ENCODE measurements around the gene MCTP1. TPM values are rescaled to one million over a fixed set of nuclear protein-coding genes. Genes with fewer than 3 reads are reported as not detected.

MCTP1 gene
- polyA plus RNA-seq, 1 donor from 2014 or later, result 1.9 TPM

- Histone ChIP-seq H3K4me3 (ENCODE audit: low read length) (no peak overlapping the region), H3K9me2 (ENCODE audit: insufficient read depth, low read length) (no peaks in the 10 kb centered on the region), H3K9ac (ENCODE audit: low read length) (no peak overlapping the region), H3K27me3 (ENCODE audit: insufficient read depth, low read depth, low read length) (no peaks in the 10 kb centered on the region), H3F3A (ENCODE audit: insufficient read depth, low read length, poor library complexity, severe bottlenecking) (no peaks in the 10 kb centered on the region), H2AFZ (ENCODE audit: low read depth, low read length) (no peak overlapping the region), H4K20me1 (ENCODE audit: insufficient read depth) (no peaks in the 10 kb centered on the region), H3K4me2 (ENCODE audit: low read length) (no peak overlapping the region), H3K9me3 (ENCODE audit: low read length) (no peaks in the 10 kb centered on the region), H3K27ac (ENCODE audit: low read length) (no peak overlapping the region), H3K36me3 (ENCODE audit: insufficient read depth, low read length) (no peaks in the 10 kb centered on the region), H3K79me2 (replicated peaks; ENCODE audit: insufficient read depth, low read length) (no peaks in the 10 kb centered on the region)
- TF ChIP-seq TAF1 (IDR thresholded peaks at IDR 0.05; ENCODE audit: low read depth) (no peak), MXI1 (conservative IDR thresholded peaks at IDR 0.05; ENCODE audit: poor library complexity, severe bottlenecking) (no peak), EP300 (conservative IDR thresholded peaks at IDR 0.05; ENCODE audit: poor library complexity, severe bottlenecking) (no peak), POLR2AphosphoS5 (IDR thresholded peaks at IDR 0.05) (no peak), RAD21 (conservative IDR thresholded peaks at IDR 0.05) (no peak), REST (IDR thresholded peaks at IDR 0.05; ENCODE audit: borderline replicate concordance) (no peak), EZH2 (IDR thresholded peaks at IDR 0.05; ENCODE audit: borderline replicate concordance, insufficient read depth, low read length, poor library complexity, severe bottlenecking) (no peak), SMC3 (conservative IDR thresholded peaks at IDR 0.05; ENCODE audit: poor library complexity) (no peak)
- TF ChIP-seq, protein P1, sequence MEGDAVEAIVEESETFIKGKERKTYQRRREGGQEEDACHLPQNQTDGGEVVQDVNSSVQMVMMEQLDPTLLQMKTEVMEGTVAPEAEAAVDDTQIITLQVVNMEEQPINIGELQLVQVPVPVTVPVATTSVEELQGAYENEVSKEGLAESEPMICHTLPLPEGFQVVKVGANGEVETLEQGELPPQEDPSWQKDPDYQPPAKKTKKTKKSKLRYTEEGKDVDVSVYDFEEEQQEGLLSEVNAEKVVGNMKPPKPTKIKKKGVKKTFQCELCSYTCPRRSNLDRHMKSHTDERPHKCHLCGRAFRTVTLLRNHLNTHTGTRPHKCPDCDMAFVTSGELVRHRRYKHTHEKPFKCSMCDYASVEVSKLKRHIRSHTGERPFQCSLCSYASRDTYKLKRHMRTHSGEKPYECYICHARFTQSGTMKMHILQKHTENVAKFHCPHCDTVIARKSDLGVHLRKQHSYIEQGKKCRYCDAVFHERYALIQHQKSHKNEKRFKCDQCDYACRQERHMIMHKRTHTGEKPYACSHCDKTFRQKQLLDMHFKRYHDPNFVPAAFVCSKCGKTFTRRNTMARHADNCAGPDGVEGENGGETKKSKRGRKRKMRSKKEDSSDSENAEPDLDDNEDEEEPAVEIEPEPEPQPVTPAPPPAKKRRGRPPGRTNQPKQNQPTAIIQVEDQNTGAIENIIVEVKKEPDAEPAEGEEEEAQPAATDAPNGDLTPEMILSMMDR (IDR thresholded peaks at IDR 0.05; ENCODE audit: poor library complexity, severe bottlenecking), result no peak
These were observed 514.9 kb downstream of the MCTP1 start for GRCh38 chr5:94769996-94770395.

DNA sequence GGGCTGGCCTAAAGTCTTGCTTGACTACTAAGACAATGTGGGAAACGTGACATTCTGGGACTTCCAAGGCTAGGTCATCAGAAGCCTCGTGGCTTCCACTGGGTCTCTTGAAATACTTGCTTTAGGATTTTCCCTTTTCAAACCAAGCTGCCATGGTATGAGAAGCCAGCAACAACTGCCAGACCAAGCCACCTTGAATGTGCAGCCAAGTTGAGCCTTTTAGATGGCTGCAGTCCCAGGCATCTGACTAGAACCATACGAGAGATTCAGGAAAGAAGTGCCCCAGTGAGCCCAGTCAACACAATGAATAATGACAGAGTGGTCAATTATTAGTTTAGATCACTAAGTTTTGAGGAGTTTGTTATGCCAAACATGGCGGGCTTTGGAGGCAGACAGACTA is 523.1 kb downstream of the MCTP1 start:
- H3K4me2 ChIP-seq (ENCODE audit: low read length), result no peak overlapping the region
- H3K79me2 ChIP-seq (replicated peaks; ENCODE audit: insufficient read depth, low read length), result no peaks in the 10 kb centered on the region
- no peak overlapping the region for H3K27ac ChIP-seq (ENCODE audit: low read length)
- no peak overlapping the region for H3K9ac ChIP-seq (ENCODE audit: low read length)
- TF ChIP-seq TAF1 (IDR thresholded peaks at IDR 0.05; ENCODE audit: low read depth), result no peak
- TF ChIP-seq, protein P1 (IDR thresholded peaks at IDR 0.05; ENCODE audit: poor library complexity, severe bottlenecking), result no peak
- no peak for TF ChIP-seq EP300 (conservative IDR thresholded peaks at IDR 0.05; ENCODE audit: poor library complexity, severe bottlenecking)
- no peak for TF ChIP-seq SMC3 (conservative IDR thresholded peaks at IDR 0.05; ENCODE audit: poor library complexity)
- TF ChIP-seq POLR2AphosphoS5 (IDR thresholded peaks at IDR 0.05), result no peak
- TF ChIP-seq EZH2 (IDR thresholded peaks at IDR 0.05; ENCODE audit: borderline replicate concordance, insufficient read depth, low read length, poor library complexity, severe bottlenecking), result no peak
- TF ChIP-seq MXI1 (conservative IDR thresholded peaks at IDR 0.05; ENCODE audit: poor library complexity, severe bottlenecking), result no peak
- no peak for TF ChIP-seq REST (IDR thresholded peaks at IDR 0.05; ENCODE audit: borderline replicate concordance)
- no peak for TF ChIP-seq RAD21 (conservative IDR thresholded peaks at IDR 0.05)
- no peaks in the 10 kb centered on the region for H3F3A ChIP-seq (ENCODE audit: insufficient read depth, low read length, poor library complexity, severe bottlenecking)
- H4K20me1 ChIP-seq (ENCODE audit: insufficient read depth), result no peaks in the 10 kb centered on the region
- no peaks in the 10 kb centered on the region for H3K36me3 ChIP-seq (ENCODE audit: insufficient read depth, low read length)
- H2AFZ ChIP-seq (ENCODE audit: low read depth, low read length), result no peak overlapping the region
- no peaks in the 10 kb centered on the region for H3K27me3 ChIP-seq (ENCODE audit: insufficient read depth, low read depth, low read length)
- no peaks in the 10 kb centered on the region for H3K9me2 ChIP-seq (ENCODE audit: insufficient read depth, low read length)
- no peaks in the 10 kb centered on the region for H3K9me3 ChIP-seq (ENCODE audit: low read length)
- no peak overlapping the region for H3K4me3 ChIP-seq (ENCODE audit: low read length)

Measured in neural cell (in vitro differentiated cells).